GM12892 (cell line): Measurements from ENCODE around the gene SLC9A9.
A peak's percentile ranks its signal among the peaks of the same experiment; 100 is the strongest.
"Not testable (repeated sequence)": the region's sequence is repeated elsewhere in the genome, so short reads cannot be mapped to it uniquely, and the experiment has no call there.

Source experiments
- DNase-seq: peaks from one replicate; pipeline ENCODE4 v3.0.0; 2011; ENCODE audit not compliant: insufficient read length
- FAIRE-seq: peaks from 2 replicates; lab custom pipeline; 2011; peaks lifted over from hg19 to GRCh38; lab: Jason Lieb, UNC
- POLR2A ChIP-seq: IDR thresholded peaks from 2 replicates; pipeline ENCODE4 v1.6.1; 2011; ENCODE audit warnings: low read depth, low read length, control low read depth
- POLR2AphosphoS5 ChIP-seq: IDR thresholded peaks from 2 replicates; pipeline ENCODE4 v1.6.1; 2011; ENCODE audit warnings: low read depth, low read length, control low read depth
- TAF1 ChIP-seq: IDR thresholded peaks from 2 replicates; pipeline ENCODE4 v1.6.1; 2011; ENCODE audit warnings: low read depth, mild to moderate bottlenecking, control low read depth, low read length, borderline replicate concordance

SLC9A9 gene

GRCh38 chr3:143455480-143455879 lies 392.8 kb downstream of the SLC9A9 start:
- DNase-seq (no peak), FAIRE-seq (no peak)
- TF ChIP-seq POLR2AphosphoS5, result no peak
- no peak for TF ChIP-seq POLR2A
- no peak for TF ChIP-seq TAF1

- FAIRE-seq (no peak), DNase-seq (no peak)
- TF ChIP-seq TAF1, result no peak
- no peak for TF ChIP-seq POLR2A
- TF ChIP-seq POLR2AphosphoS5, result no peak
These were observed 397.6 kb downstream of the SLC9A9 start for GRCh38 chr3:143450632-143451031.

GRCh38 chr3:143447491-143447890 lies 400.8 kb downstream of the SLC9A9 start:
- FAIRE-seq, result no peak

GRCh38 chr3:143445118-143445517 lies 403.1 kb downstream of the SLC9A9 start:
- DNase-seq (no peak), FAIRE-seq (peak; percentile 40)
- no peak for TF ChIP-seq TAF1
- TF ChIP-seq POLR2A, result no peak
- no peak for TF ChIP-seq POLR2AphosphoS5

More at GRCh38 chr3:143447491-143447890, 400.8 kb downstream of the SLC9A9 start:
- TF ChIP-seq POLR2AphosphoS5, result no peak
- no peak for TF ChIP-seq POLR2A
- no peak for TF ChIP-seq TAF1
- no peak for DNase-seq

GRCh38 chr3:143443851-143444331 lies 404.4 kb downstream of the SLC9A9 start:
- DNase-seq (no peak), FAIRE-seq (peak; percentile 60)
- TF ChIP-seq POLR2A, result no peak
- no peak for TF ChIP-seq TAF1
- no peak for TF ChIP-seq POLR2AphosphoS5

GRCh38 chr3:143442814-143443447 lies 405.3 kb downstream of the SLC9A9 start:
- no peak for TF ChIP-seq TAF1
- TF ChIP-seq POLR2A, result no peak
- TF ChIP-seq POLR2AphosphoS5, result no peak
- FAIRE-seq (no peak), DNase-seq (no peak)

GRCh38 chr3:143441516-143442171 lies 406.6 kb downstream of the SLC9A9 start:
- FAIRE-seq, result no peak
- no peak for DNase-seq

GRCh38 chr3:143439817-143440216 lies 408.5 kb downstream of the SLC9A9 start:
- DNase-seq (no peak), FAIRE-seq (no peak)
- no peak for TF ChIP-seq POLR2AphosphoS5
- no peak for TF ChIP-seq POLR2A
- no peak for TF ChIP-seq TAF1

More at GRCh38 chr3:143441516-143442171, 406.6 kb downstream of the SLC9A9 start:
- no peak for TF ChIP-seq POLR2A
- TF ChIP-seq TAF1, result no peak
- no peak for TF ChIP-seq POLR2AphosphoS5

- no peak for FAIRE-seq
- TF ChIP-seq POLR2AphosphoS5 (no peak), POLR2A (no peak), TAF1 (no peak)
- no peak for DNase-seq
These were observed 410.9 kb downstream of the SLC9A9 start for GRCh38 chr3:143437405-143437804.

- no peak for TF ChIP-seq TAF1
- no peak for TF ChIP-seq POLR2AphosphoS5
- TF ChIP-seq POLR2A, result no peak
- FAIRE-seq, result no peak
- DNase-seq, result no peak
These were observed 411.9 kb downstream of the SLC9A9 start for GRCh38 chr3:143436231-143436930.

- FAIRE-seq (peak; percentile 30), DNase-seq (no peak)
- no peak for TF ChIP-seq POLR2AphosphoS5
- no peak for TF ChIP-seq TAF1
- TF ChIP-seq POLR2A, result no peak
These were observed 414.4 kb downstream of the SLC9A9 start for GRCh38 chr3:143433787-143434378.

- not testable (repeated sequence) for FAIRE-seq, DNase-seq
These were observed 417.0 kb downstream of the SLC9A9 start for GRCh38 chr3:143431298-143431697.
